ENCODE results near the gene FAM200C.

DNA sequence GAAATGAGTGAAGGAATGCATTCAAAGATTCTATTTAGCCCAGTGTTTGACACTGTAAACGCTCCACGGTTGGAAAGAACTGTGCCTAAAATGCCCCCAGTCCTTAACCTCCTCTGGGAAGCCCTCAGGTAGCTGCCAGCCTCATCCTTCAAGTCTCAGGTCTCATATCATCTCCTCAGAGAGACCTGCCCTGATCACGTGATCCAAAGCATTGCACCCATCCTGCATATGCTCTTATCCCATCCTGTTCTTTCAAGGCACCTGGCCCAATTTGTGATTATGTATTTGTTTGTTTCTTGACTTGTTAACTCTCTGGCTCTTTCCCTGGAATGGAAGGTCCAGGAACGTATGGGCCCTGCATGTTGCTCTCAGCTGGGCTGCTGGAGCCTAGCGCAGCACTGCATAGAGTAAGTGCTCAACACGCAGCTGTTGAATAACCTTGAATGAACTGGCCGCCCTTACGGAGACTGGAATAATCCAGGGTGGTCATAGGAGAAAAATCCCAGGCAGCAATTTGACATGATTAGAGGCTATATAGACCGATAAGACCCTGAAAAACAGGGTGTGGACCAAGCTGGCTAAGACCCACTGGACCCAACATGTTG is 38.1 kb downstream of the FAM200C start:
- TF ChIP-seq, protein P1, sequence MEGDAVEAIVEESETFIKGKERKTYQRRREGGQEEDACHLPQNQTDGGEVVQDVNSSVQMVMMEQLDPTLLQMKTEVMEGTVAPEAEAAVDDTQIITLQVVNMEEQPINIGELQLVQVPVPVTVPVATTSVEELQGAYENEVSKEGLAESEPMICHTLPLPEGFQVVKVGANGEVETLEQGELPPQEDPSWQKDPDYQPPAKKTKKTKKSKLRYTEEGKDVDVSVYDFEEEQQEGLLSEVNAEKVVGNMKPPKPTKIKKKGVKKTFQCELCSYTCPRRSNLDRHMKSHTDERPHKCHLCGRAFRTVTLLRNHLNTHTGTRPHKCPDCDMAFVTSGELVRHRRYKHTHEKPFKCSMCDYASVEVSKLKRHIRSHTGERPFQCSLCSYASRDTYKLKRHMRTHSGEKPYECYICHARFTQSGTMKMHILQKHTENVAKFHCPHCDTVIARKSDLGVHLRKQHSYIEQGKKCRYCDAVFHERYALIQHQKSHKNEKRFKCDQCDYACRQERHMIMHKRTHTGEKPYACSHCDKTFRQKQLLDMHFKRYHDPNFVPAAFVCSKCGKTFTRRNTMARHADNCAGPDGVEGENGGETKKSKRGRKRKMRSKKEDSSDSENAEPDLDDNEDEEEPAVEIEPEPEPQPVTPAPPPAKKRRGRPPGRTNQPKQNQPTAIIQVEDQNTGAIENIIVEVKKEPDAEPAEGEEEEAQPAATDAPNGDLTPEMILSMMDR (IDR thresholded peaks at IDR 0.05), result no peak
- TF ChIP-seq POLR2A (IDR thresholded peaks at IDR 0.05), result no peak

All from esophagus squamous epithelium (tissue), 4 donors.